Caki2 (cell line): ENCODE data around the gene OR4D11. TPM values are rescaled to one million over a fixed set of nuclear protein-coding genes. Genes with fewer than 3 reads are reported as not detected.
"Not testable (repeated sequence)": the region's sequence is repeated elsewhere in the genome, so short reads cannot be mapped to it uniquely, and the experiment has no call there.

ENCODE experiments used
- DNase-seq: peaks from one replicate; pipeline ENCODE4 v3.0.0-alpha.2; 2015; ENCODE audit warnings: low read depth
- in situ Hi-C: cut with HindIII; loops from 2 replicates; pipeline ENCODE4 v1.10.0; 2016; ENCODE audit warnings: low sequenced_read_pairs, low pct_unique_long_range_greater_than_20kb, mixed read lengths
- total RNA-seq: library from RNA; depleted of rRNA; stranded (reverse); fragments of >200 nt; shearing (Covaris generic); gene quantifications from 2 replicates; pipeline ENCODE4 v1.2.3, GENCODE V29; 2014; ENCODE audit warnings: low replicate concordance; rRNA removed

Gene OR4D11
- total RNA-seq, 1 experiment from 2014 or later = not detected

- in situ Hi-C loops = no loop called here
- DNase-seq = peak; percentile 88
Measured at GRCh38 chr11:59545179-59546020, 42.0 kb downstream of the OR4D11 start.

- in situ Hi-C loops = not testable (repeated sequence)
- DNase-seq = peak; percentile 25
Measured at GRCh38 chr11:59547605-59548308, 44.4 kb downstream of the OR4D11 start.

GRCh38 chr11:59548309-59548656 is 44.9 kb downstream of the OR4D11 start:
- DNase-seq = no peak
- in situ Hi-C loops = no loop called here

GRCh38 chr11:59550368-59550841 is 47.0 kb downstream of the OR4D11 start:
- in situ Hi-C loops = no loop called here
- peak; percentile 92 for DNase-seq

- peak; percentile 84 for DNase-seq
- in situ Hi-C loops = no loop called here
Measured at GRCh38 chr11:59550842-59551658, 47.7 kb downstream of the OR4D11 start.

- peak; percentile 47 for DNase-seq
- in situ Hi-C loops = no loop called here
Measured at GRCh38 chr11:59551659-59552521, 48.5 kb downstream of the OR4D11 start.

- in situ Hi-C loops = no loop called here
- no peak for DNase-seq
Measured at GRCh38 chr11:59552844-59553243, 49.5 kb downstream of the OR4D11 start.

GRCh38 chr11:59553323-59553722 is 49.9 kb downstream of the OR4D11 start:
- in situ Hi-C loops = no loop called here
- no peak for DNase-seq

Other genes with a start within 250 kb of the OR4D11 start
- gene OR5AN1, start 144.7 kb upstream of the OR4D11 start, total RNA-seq = not detected in 2 replicates
- not detected in 2 replicates for gene OR5A2, start 77.2 kb upstream of the OR4D11 start, total RNA-seq
- gene OR5A1, start 67.1 kb upstream of the OR4D11 start, total RNA-seq = not detected in 2 replicates
- not detected in 2 replicates for gene OR4D6, start 46.6 kb upstream of the OR4D11 start, total RNA-seq
- gene OR4D10, start 30.3 kb upstream of the OR4D11 start, total RNA-seq = not detected in 2 replicates
- not detected in 2 replicates for gene OR4D9, start 8.0 kb downstream of the OR4D11 start, total RNA-seq
- 15.4 and 24.5 TPM in 2 replicates for gene OSBP, start 112.2 kb downstream of the OR4D11 start, total RNA-seq
- 6.5 and 7.4 TPM in 2 replicates for gene PATL1, start 165.5 kb downstream of the OR4D11 start, total RNA-seq
- gene OR10V1, start 210.3 kb downstream of the OR4D11 start, total RNA-seq = not detected in 2 replicates